D341Med (cell line): ENCODE results near the gene C19orf67.
"Not testable (repeated sequence)": the region's sequence is repeated elsewhere in the genome, so short reads cannot be mapped to it uniquely, and the experiment has no call there.

Experiments used
- DNase-seq: peaks from one replicate; pipeline ENCODE4 v3.0.0; 2012; ENCODE audit warnings: low spot score

The C19orf67 gene

GRCh38 chr19:14056069-14056666, 29.4 kb downstream of the C19orf67 start:
- DNase-seq: no peak

GRCh38 chr19:14055396-14055795, 30.2 kb downstream of the C19orf67 start:
- DNase-seq: no peak

- DNase-seq: no peak
These were observed 30.9 kb downstream of the C19orf67 start for GRCh38 chr19:14054721-14055120.

- DNase-seq: no peak
These were observed 31.5 kb downstream of the C19orf67 start for GRCh38 chr19:14054099-14054498.

- no peak for DNase-seq
These were observed 32.1 kb downstream of the C19orf67 start for GRCh38 chr19:14053500-14053899.

- DNase-seq: no peak
These were observed 32.6 kb downstream of the C19orf67 start for GRCh38 chr19:14053032-14053431.

- DNase-seq: no peak
These were observed 33.1 kb downstream of the C19orf67 start for GRCh38 chr19:14052470-14052869.

- DNase-seq: no peak
These were observed 33.6 kb downstream of the C19orf67 start for GRCh38 chr19:14051980-14052379.

GRCh38 chr19:14050961-14051360, 34.6 kb downstream of the C19orf67 start:
- not testable (repeated sequence) for DNase-seq

- DNase-seq: no peak
These were observed 35.1 kb downstream of the C19orf67 start for GRCh38 chr19:14050512-14050911.

GRCh38 chr19:14048443-14049153, 37.0 kb downstream of the C19orf67 start:
- peak; percentile 83 for DNase-seq

GRCh38 chr19:14047866-14048265, 37.7 kb downstream of the C19orf67 start:
- DNase-seq: not testable (repeated sequence)

- DNase-seq: peak; percentile 74
These were observed 42.6 kb downstream of the C19orf67 start for GRCh38 chr19:14042659-14043608.

- no peak for DNase-seq
These were observed 46.4 kb downstream of the C19orf67 start for GRCh38 chr19:14039181-14039580.

- DNase-seq: no peak
These were observed 49.9 kb downstream of the C19orf67 start for GRCh38 chr19:14035706-14036105.

- not testable (repeated sequence) for DNase-seq
These were observed 50.4 kb downstream of the C19orf67 start for GRCh38 chr19:14035159-14035558.

- DNase-seq: no peak
These were observed 51.6 kb downstream of the C19orf67 start for GRCh38 chr19:14033946-14034345.

GRCh38 chr19:14031719-14032480, 53.7 kb downstream of the C19orf67 start, which contains the start of gene IL27RA:
Gene IL27RA, plus strand, starts transcription at chr19:14031762. Its CDS starts 111 bp downstream, at chr19:14031873.
- DNase-seq: peak; percentile 87
